PC-9 (cell line): Measurements from ENCODE around the gene DYRK4. TPM values are rescaled to one million over a fixed set of nuclear protein-coding genes. Genes with fewer than 3 reads are reported as not detected.

Source experiments
- BruUV-seq: library from RNA; stranded (reverse); fragments of 400-500 nt; replicated peaks from 2 replicates; lab custom pipeline; 2021; lab: Mats Ljungman, UMichigan
- CTCF ChIA-PET: fragments of 300-600 bp; sonication (Branson Sonifier 250); formaldehyde crosslinking; loops from one replicate; lab custom pipeline; 2022; ENCODE audit warnings: antibody characterized with exemption; lab: Charles Lee
- POLR2A ChIA-PET: fragments of 300-600 bp; sonication (Branson Sonifier 250); formaldehyde crosslinking; loops from one replicate; lab custom pipeline; 2022; ENCODE audit warnings: antibody characterized with exemption; ENCODE audit not compliant: unreplicated experiment; lab: Charles Lee
- DNase-seq, 2 experiments: peaks; one replicate each; pipeline versions ENCODE4 v3.0.0 to v3.0.0-alpha.2; 2015 to 2022; ENCODE audit warnings: mixed read lengths in 1 of 2
- H2AFZ ChIP-seq: fragments of 200-600 bp; sonication (generic); 2 replicates; pipeline ENCODE4 v1.8.1; 2017; ENCODE audit warnings: antibody characterized with exemption
- H3F3A ChIP-seq: fragments of 200-600 bp; sonication (generic); 2 replicates; pipeline ENCODE4 v1.8.1; 2017; ENCODE audit warnings: antibody characterized with exemption, mild to moderate bottlenecking, low read depth; ENCODE audit not compliant: insufficient read depth
- H3K27ac ChIP-seq: fragments of 200-600 bp; sonication (generic); 2 replicates; pipeline ENCODE4 v1.6.1; 2016; ENCODE audit warnings: mixed run types
- H3K27me3 ChIP-seq: fragments of 200-600 bp; sonication (generic); 2 replicates; pipeline ENCODE4 v1.6.1; 2016; ENCODE audit warnings: low read depth, mixed run types; ENCODE audit not compliant: insufficient read depth
- H3K36me3 ChIP-seq: fragments of 200-600 bp; sonication (generic); 2 replicates; pipeline ENCODE4 v1.6.1; 2016; ENCODE audit warnings: low read depth, mixed run types
- H3K4me1 ChIP-seq: fragments of 200-600 bp; sonication (generic); replicated peaks from 2 replicates; pipeline ENCODE4 v1.6.1; 2016; ENCODE audit warnings: mixed run types; ENCODE audit not compliant: insufficient read depth
- H3K4me2 ChIP-seq: fragments of 200-600 bp; sonication (generic); 2 replicates; pipeline ENCODE4 v1.6.1; 2017; ENCODE audit warnings: mixed run types
- H3K4me3 ChIP-seq: fragments of 200-600 bp; sonication (generic); 2 replicates; pipeline ENCODE4 v1.6.1; 2016; ENCODE audit warnings: mixed run types
- H3K79me2 ChIP-seq: fragments of 200-600 bp; sonication (generic); 2 replicates; pipeline ENCODE4 v1.6.1; 2017; ENCODE audit warnings: low read depth, mixed run types
- H3K9me2 ChIP-seq: fragments of 200-600 bp; sonication (generic); 2 replicates; pipeline ENCODE4 v1.8.1; 2017; ENCODE audit warnings: mild to moderate bottlenecking; ENCODE audit not compliant: insufficient read depth
- H3K9me3 ChIP-seq: fragments of 200-600 bp; sonication (generic); 2 replicates; pipeline ENCODE4 v1.8.1; 2016; ENCODE audit warnings: low read depth; ENCODE audit not compliant: insufficient read depth
- H4K20me1 ChIP-seq: fragments of 200-600 bp; sonication (generic); 2 replicates; pipeline ENCODE4 v1.8.1; 2017; ENCODE audit not compliant: insufficient read depth
- EZH2 ChIP-seq: fragments of 200-600 bp; sonication (generic); IDR thresholded peaks from 2 replicates; pipeline ENCODE4 v1.8.0; 2017; ENCODE audit warnings: antibody characterized with exemption, low read depth
- intact Hi-C: fragments of 100-400 bp; cut with micrococcal nuclease; formaldehyde crosslinking; loops from one replicate; pipeline ENCODE4 v1.10.0; 2022; ENCODE audit not compliant: unreplicated experiment
- total RNA-seq: library from RNA; stranded (reverse); gene quantifications from 2 replicates; pipeline ENCODE4 v1.2.3, GENCODE V29; 2021
- TF ChIP-seq, protein P1 (sequence below): fragments of 200-600 bp; sonication (generic); conservative IDR thresholded peaks from 2 replicates; pipeline ENCODE4 v1.6.1; 2017; ENCODE audit warnings: mixed run types, antibody characterized with exemption, mild to moderate bottlenecking, moderate library complexity

The DYRK4 gene
- total RNA-seq, 1 experiment from 2014 or later = 41.8 TPM

DNA sequence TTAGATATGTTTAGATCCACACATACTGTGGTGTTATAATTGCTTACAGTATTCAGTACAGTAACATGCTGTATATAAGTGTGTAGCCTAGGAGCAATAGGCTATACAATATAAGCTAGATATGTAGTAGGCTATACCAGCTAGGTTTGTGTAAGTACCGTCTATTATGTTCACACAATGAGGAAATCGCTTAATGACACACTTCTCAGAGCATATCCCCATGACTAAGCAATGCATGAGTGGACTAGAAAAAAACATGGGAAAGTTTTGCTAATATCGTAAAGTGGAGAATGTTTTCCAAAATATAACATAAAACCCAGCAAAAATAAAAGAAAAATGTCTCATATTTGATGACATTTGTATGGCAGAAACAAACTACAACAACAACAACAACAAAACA, 59.5 kb downstream of the DYRK4 start:
- Histone ChIP-seq H2AFZ (no peak overlapping the region), H3K4me1 (no peaks in the 10 kb centered on the region), H3K9me2 (no peaks in the 10 kb centered on the region; the same call in 1 of the 2 replicates), H3F3A (no peaks in the 10 kb centered on the region), H3K4me2 (no peak overlapping the region), H3K27me3 (peaks cover 30% of the 10 kb centered on the region), H3K36me3 (no peaks in the 10 kb centered on the region), H3K4me3 (no peak overlapping the region), H4K20me1 (no peaks in the 10 kb centered on the region), H3K9me3 (no peaks in the 10 kb centered on the region), H3K27ac (no peak overlapping the region), H3K79me2 (no peaks in the 10 kb centered on the region)
- POLR2A ChIA-PET = no interaction called here
- DNase-seq = no peak
- TF ChIP-seq, protein P1, sequence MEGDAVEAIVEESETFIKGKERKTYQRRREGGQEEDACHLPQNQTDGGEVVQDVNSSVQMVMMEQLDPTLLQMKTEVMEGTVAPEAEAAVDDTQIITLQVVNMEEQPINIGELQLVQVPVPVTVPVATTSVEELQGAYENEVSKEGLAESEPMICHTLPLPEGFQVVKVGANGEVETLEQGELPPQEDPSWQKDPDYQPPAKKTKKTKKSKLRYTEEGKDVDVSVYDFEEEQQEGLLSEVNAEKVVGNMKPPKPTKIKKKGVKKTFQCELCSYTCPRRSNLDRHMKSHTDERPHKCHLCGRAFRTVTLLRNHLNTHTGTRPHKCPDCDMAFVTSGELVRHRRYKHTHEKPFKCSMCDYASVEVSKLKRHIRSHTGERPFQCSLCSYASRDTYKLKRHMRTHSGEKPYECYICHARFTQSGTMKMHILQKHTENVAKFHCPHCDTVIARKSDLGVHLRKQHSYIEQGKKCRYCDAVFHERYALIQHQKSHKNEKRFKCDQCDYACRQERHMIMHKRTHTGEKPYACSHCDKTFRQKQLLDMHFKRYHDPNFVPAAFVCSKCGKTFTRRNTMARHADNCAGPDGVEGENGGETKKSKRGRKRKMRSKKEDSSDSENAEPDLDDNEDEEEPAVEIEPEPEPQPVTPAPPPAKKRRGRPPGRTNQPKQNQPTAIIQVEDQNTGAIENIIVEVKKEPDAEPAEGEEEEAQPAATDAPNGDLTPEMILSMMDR = no peak
- TF ChIP-seq EZH2 = no peak
- no TSS peak for BruUV-seq
- CTCF ChIA-PET = no interaction called here
- intact Hi-C loops = no loop called here

DNA sequence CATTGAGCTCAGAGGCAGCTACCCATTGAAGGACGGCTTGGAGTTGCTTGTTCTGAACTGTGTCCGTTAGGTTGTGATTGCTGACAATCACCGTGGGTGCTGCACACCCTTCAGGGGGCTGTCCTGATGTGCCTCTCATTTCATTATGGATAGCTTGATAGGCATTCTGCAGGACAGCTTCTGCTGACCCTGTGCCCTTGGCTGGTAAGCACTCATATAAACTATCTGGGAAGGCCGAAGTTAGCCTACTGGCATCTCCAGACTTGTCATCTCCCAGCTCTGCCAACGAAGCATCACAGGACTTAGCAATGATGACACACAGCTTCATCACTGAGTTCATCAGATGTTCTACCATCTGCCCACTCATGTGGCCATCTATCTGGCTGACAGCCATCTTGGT, 64.5 kb downstream of the DYRK4 start:
- intact Hi-C loops = no loop called here
- H3K4me2 ChIP-seq = no peak overlapping the region
- CTCF ChIA-PET = no interaction called here
- no peak overlapping the region for H3K27ac ChIP-seq
- H4K20me1 ChIP-seq = no peaks in the 10 kb centered on the region
- no peaks in the 10 kb centered on the region for H3K36me3 ChIP-seq
- BruUV-seq = no TSS peak
- no peak overlapping the region for H3K4me3 ChIP-seq
- peaks cover 79% of the 10 kb centered on the region for H3K27me3 ChIP-seq
- no peak overlapping the region for H2AFZ ChIP-seq
- no peaks in the 10 kb centered on the region; the same call in 1 of the 2 replicates for H3K9me2 ChIP-seq
- H3F3A ChIP-seq = no peaks in the 10 kb centered on the region
- DNase-seq = no peak
- POLR2A ChIA-PET = no interaction called here
- no peaks in the 10 kb centered on the region for H3K9me3 ChIP-seq
- no peak for TF ChIP-seq EZH2
- TF ChIP-seq, protein P1 = no peak
- H3K4me1 ChIP-seq = no peaks in the 10 kb centered on the region
- H3K79me2 ChIP-seq = no peaks in the 10 kb centered on the region

DNA sequence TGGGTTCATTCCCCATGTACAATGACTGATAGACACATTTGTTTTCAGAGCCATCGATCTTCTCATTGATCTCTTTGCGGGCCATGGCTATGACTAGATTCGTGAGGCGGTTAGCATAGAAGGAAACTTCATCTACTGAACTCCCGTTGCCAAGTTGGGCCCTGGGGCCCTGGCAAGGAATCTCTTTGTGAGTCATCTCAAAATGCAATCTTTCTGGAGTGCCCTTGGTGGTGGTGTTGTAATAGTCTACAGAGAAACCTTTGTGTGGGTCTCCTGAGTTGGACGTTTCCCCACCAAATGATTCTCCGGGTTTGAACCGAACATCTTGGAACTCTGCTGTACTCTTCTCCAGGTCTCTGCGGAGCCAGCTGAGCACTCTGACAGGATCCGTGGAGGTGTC, 66.4 kb downstream of the DYRK4 start:
- CTCF ChIA-PET = no interaction called here
- no peaks in the 10 kb centered on the region for H3K79me2 ChIP-seq
- H3K9me3 ChIP-seq = no peaks in the 10 kb centered on the region
- no peak overlapping the region for H2AFZ ChIP-seq
- no peak overlapping the region for H3K4me3 ChIP-seq
- POLR2A ChIA-PET = no interaction called here
- BruUV-seq = no TSS peak
- H3K9me2 ChIP-seq = no peaks in the 10 kb centered on the region
- no peak overlapping the region for H3K4me2 ChIP-seq
- no peaks in the 10 kb centered on the region for H4K20me1 ChIP-seq
- no peak overlapping the region for H3K27ac ChIP-seq
- no peaks in the 10 kb centered on the region for H3K36me3 ChIP-seq
- intact Hi-C loops = no loop called here
- H3K4me1 ChIP-seq = no peaks in the 10 kb centered on the region
- DNase-seq = peak in 1 of 2 experiments; percentile 62
- no peaks in the 10 kb centered on the region for H3F3A ChIP-seq
- TF ChIP-seq, protein P1 = no peak
- no peak for TF ChIP-seq EZH2
- H3K27me3 ChIP-seq = peaks cover 82% of the 10 kb centered on the region
